HepG2 (cell line): ENCODE measurements around the gene STK24. TPM values are rescaled to one million over a fixed set of nuclear protein-coding genes. Genes with fewer than 3 reads are reported as not detected.

ENCODE experiments used
- ATAC-seq: fragments of 200-7000 bp; cut with Tn5 transposase; 3 replicates; pipeline ENCODE4 v1.9.1; 2020; ENCODE audit warnings: mild to moderate bottlenecking, moderate library complexity
- BruUV-seq: library from RNA; stranded (reverse); fragments of 400-500 nt; replicated peaks from 2 replicates; lab custom pipeline; 2021; lab: Mats Ljungman, UMichigan
- CTCF ChIA-PET: fragments of 300-600 bp; formaldehyde crosslinking; extraction: SDS; loops from one replicate; lab custom pipeline; 2021; ENCODE audit warnings: low total read pairs, inconsistent platforms, low intra/inter-chr PET ratio; lab: Yijun Ruan, JAX
- POLR2A ChIA-PET: fragments of 350-600 bp; sonication (Branson Sonifier 250); formaldehyde crosslinking; loops from one replicate; lab custom pipeline; 2020; ENCODE audit warnings: antibody characterized with exemption, inconsistent platforms; lab: Yijun Ruan, JAX
- DNase-seq: peaks from one replicate; pipeline ENCODE4 v3.0.0-alpha.2; 2015; ENCODE audit warnings: low spot score
- FAIRE-seq: peaks from 3 replicates; lab custom pipeline; 2011; peaks lifted over from hg19 to GRCh38; lab: Jason Lieb, UNC
- H2AFZ ChIP-seq: one replicate; pipeline ENCODE4 v1.6.1; 2011; ENCODE audit warnings: low read length, inconsistent platforms
- H3K27ac ChIP-seq: fragments of 300-600 bp; 3 replicates; pipeline ENCODE4 v1.8.0; 2011; ENCODE audit warnings: mixed run types, mild to moderate bottlenecking, mixed read lengths, low read length, inconsistent platforms; ENCODE audit not compliant: insufficient read depth; ENCODE audit errors: extremely low read length
- H3K27me3 ChIP-seq, 2 experiments: fragments of 200-600 bp in 1 of 2; 2 replicates in 1 of 2; 3 replicates in 1 of 2; pipeline versions ENCODE4 v1.6.0 to v1.8.0; 2011; ENCODE audit warnings: low read length in 2 of 2, mild to moderate bottlenecking in 2 of 2, moderate library complexity in 2 of 2, inconsistent platforms in 1 of 2; ENCODE audit not compliant: insufficient read depth in 2 of 2, control insufficient read depth in 1 of 2
- H3K36me3 ChIP-seq, 2 experiments: fragments of 200-600 bp in 1 of 2; replicated peaks in 1 of 2; 2 replicates in 1 of 2; 3 replicates in 1 of 2; pipeline versions ENCODE4 v1.5.1 to v1.8.0; 2011; ENCODE audit warnings: low read length in 2 of 2, inconsistent platforms in 1 of 2; ENCODE audit not compliant: insufficient read depth in 2 of 2, control insufficient read depth in 1 of 2
- H3K4me1 ChIP-seq: 2 replicates; pipeline ENCODE4 v1.5.1; 2012; ENCODE audit warnings: low read length, inconsistent platforms; ENCODE audit not compliant: insufficient read depth
- H3K4me2 ChIP-seq: 2 replicates; pipeline ENCODE4 v1.6.0; 2011; ENCODE audit warnings: low read depth, low read length, inconsistent platforms
- H3K4me3 ChIP-seq, 3 experiments: fragments of 200-600 bp in 1 of 3; sonication (generic), shearing (Covaris generic) in 1 of 3; replicated peaks in 1 of 3; 2 replicates each; pipeline ENCODE4 v1.5.1; 2011 to 2016; ENCODE audit warnings: low read length in 3 of 3, inconsistent platforms in 2 of 3, low read depth in 2 of 3, mild to moderate bottlenecking in 2 of 3, control low read depth in 1 of 3, mixed read lengths in 1 of 3; ENCODE audit not compliant: insufficient read depth in 1 of 3
- H3K79me2 ChIP-seq: one replicate; pipeline ENCODE4 v1.6.1; 2011; ENCODE audit warnings: low read length, inconsistent platforms; ENCODE audit not compliant: insufficient read depth
- H3K9ac ChIP-seq: 2 replicates; pipeline ENCODE4 v1.6.0; 2011; ENCODE audit warnings: mild to moderate bottlenecking, low read depth, low read length, inconsistent platforms; ENCODE audit not compliant: insufficient read depth
- H3K9me3 ChIP-seq: 2 replicates; pipeline ENCODE4 v1.5.1; 2012; ENCODE audit warnings: mild to moderate bottlenecking, low read length
- H4K20me1 ChIP-seq: 2 replicates; pipeline ENCODE4 v1.6.0; 2011; ENCODE audit warnings: inconsistent platforms, mild to moderate bottlenecking, low read length, moderate library complexity; ENCODE audit not compliant: insufficient read depth
- AGO2 ChIP-seq: fragments of 200-400 bp; formaldehyde crosslinking; optimal IDR thresholded peaks from 2 replicates; pipeline ENCODE3; 2017; ENCODE audit warnings: mild to moderate bottlenecking, low read depth, low read length, moderate library complexity
- AKAP8 ChIP-seq: sonication (generic); formaldehyde crosslinking; IDR thresholded peaks from 2 replicates; pipeline ENCODE4 v1.5.1; 2020; ENCODE audit warnings: mild to moderate bottlenecking, missing genetic modification reagents
- CERS6 ChIP-seq: sonication (generic); formaldehyde crosslinking; IDR thresholded peaks from 2 replicates; pipeline ENCODE4 v1.5.0; 2020; ENCODE audit warnings: missing genetic modification reagents
- FOXP1 ChIP-seq, 2 experiments: fragments of 450-650 bp in 1 of 2; IDR thresholded peaks; 2 replicates each; pipeline ENCODE4 v1.6.1; 2017 to 2018; ENCODE audit warnings: antibody characterized with exemption in 1 of 2
- KLF9 ChIP-seq: IDR thresholded peaks from 2 replicates; pipeline ENCODE4 v1.6.1; 2016; ENCODE audit warnings: low read depth
- MLLT10 ChIP-seq: sonication (generic); formaldehyde crosslinking; IDR thresholded peaks from 2 replicates; pipeline ENCODE4 v1.4.0; 2020; ENCODE audit warnings: missing genetic modification reagents
- PAF1 ChIP-seq: IDR thresholded peaks from 2 replicates; pipeline ENCODE4 v1.6.1; 2016; ENCODE audit warnings: missing genetic modification reagents, missing compliant biosample characterization
- PBX2 ChIP-seq: IDR thresholded peaks from 2 replicates; pipeline ENCODE4 v1.6.1; 2016; ENCODE audit warnings: control low read depth
- POLR2AphosphoS5 ChIP-seq: IDR thresholded peaks from 2 replicates; pipeline ENCODE4 v1.6.1; 2012; ENCODE audit warnings: low read depth, low read length
- SIN3A ChIP-seq: IDR thresholded peaks from 2 replicates; pipeline ENCODE4 v1.6.1; 2011; ENCODE audit warnings: low read depth, mild to moderate bottlenecking, control low read depth, low read length, borderline replicate concordance
- ZFP1 ChIP-seq: IDR thresholded peaks from 2 replicates; pipeline ENCODE4 v1.6.1; 2016
- ZNF224 ChIP-seq: sonication (generic); formaldehyde crosslinking; IDR thresholded peaks from 2 replicates; pipeline ENCODE4 v1.5.0; 2020; ENCODE audit warnings: mild to moderate bottlenecking, missing genetic modification reagents
- ZNF251 ChIP-seq: sonication (generic); formaldehyde crosslinking; IDR thresholded peaks from 2 replicates; pipeline ENCODE4 v1.9.0; 2021; ENCODE audit warnings: mild to moderate bottlenecking, missing genetic modification reagents
- ZNF468 ChIP-seq: sonication (generic); formaldehyde crosslinking; IDR thresholded peaks from 2 replicates; pipeline ENCODE4 v1.8.0; 2022; ENCODE audit warnings: mild to moderate bottlenecking, moderate library complexity, missing genetic modification reagents
- ZNF513 ChIP-seq: sonication (generic); formaldehyde crosslinking; conservative IDR thresholded peaks from 2 replicates; pipeline ENCODE4 v1.5.0; 2020; ENCODE audit warnings: missing genetic modification reagents
- ZSCAN20 ChIP-seq: sonication (generic); formaldehyde crosslinking; IDR thresholded peaks from 2 replicates; pipeline ENCODE4 v1.4.0; 2020; ENCODE audit warnings: missing genetic modification reagents, mild to moderate bottlenecking, borderline replicate concordance
- WGBS: methylation state at CpG from one replicate; pipeline ENCODE4 v1.1.6; 2017; ENCODE audit warnings: low lambda C conversion rate; 5-methylcytosine and 5-hydroxymethylcytosine counted together
- in situ Hi-C: cut with HindIII; loops from 2 replicates; pipeline ENCODE4 v1.10.0; 2017; ENCODE audit warnings: low pct_unique_long_range_greater_than_20kb; ENCODE audit not compliant: extremely low pct_ligation_motif_present
- intact Hi-C: fragments of 100-400 bp; cut with micrococcal nuclease; formaldehyde crosslinking; loops from one replicate; pipeline ENCODE4 v1.10.0; 2022; ENCODE audit not compliant: unreplicated experiment
- polyA plus RNA-seq, 8 experiments: library from polyadenylated mRNA; depleted of rRNA in 3 of 8; stranded (reverse) in 7 of 8; unstranded in 1 of 8; fragments of >200 nt; fragmentation: Illumina TruSeq in 4 of 8; extraction: Trizol in 4 of 8; gene quantifications; 2 replicates each; pipeline versions ENCODE4 v1.2.1 to v1.2.3, GENCODE V29; 2011 to 2016; ENCODE audit warnings: low read depth in 4 of 8, missing spikeins in 1 of 8, mixed read lengths in 1 of 8; ENCODE audit not compliant: insufficient read depth in 1 of 8
- total RNA-seq, 5 experiments: library from RNA; depleted of rRNA; stranded (reverse); fragments of >200 nt; fragmentation: Illumina TruSeq; extraction: Trizol; gene quantifications; 2 replicates each; pipeline ENCODE4 v1.2.3, GENCODE V29; 2016; ENCODE audit warnings: low read depth in 1 of 5
- TF ChIP-seq, protein P1 (sequence below): sonication (generic); formaldehyde crosslinking; IDR thresholded peaks from 2 replicates; pipeline ENCODE4 v1.5.0; 2020; ENCODE audit warnings: missing genetic modification reagents, mild to moderate bottlenecking, borderline replicate concordance
- TF ChIP-seq, protein P2 (sequence below): sonication (generic); formaldehyde crosslinking; IDR thresholded peaks from 2 replicates; pipeline ENCODE4 v1.4.0; 2020; ENCODE audit warnings: mild to moderate bottlenecking, missing genetic modification reagents

The STK24 gene
- total and polyA plus RNA-seq, 2 of the 13 experiments (the other 11 are each of a cell fraction or from before 2014, with no cell fraction given): 51.3 to 73.0 TPM

DNA sequence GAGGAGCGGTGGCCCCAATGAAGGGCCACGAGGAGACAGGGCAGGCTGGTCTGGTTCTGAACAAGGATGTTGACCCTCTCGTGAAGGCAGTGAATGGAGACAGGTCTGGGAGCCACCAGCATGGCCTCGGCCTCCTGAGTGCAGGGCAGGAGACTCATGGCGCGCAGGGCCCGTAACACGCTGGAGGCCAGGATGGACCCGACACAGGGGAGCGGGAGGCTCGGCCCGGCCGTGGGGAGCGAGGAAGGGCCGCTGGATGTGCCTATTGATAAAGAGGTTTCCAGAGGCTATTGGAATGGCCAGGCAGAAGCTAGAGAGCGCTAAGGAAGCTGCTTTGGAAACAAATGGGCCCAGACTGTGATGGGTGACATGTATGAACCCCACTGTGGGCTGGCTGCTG lies 132.5 kb downstream of the STK24 start (continued):
- no peak for TF ChIP-seq PBX2 (CRISPR knock-in tag)
- no peak for TF ChIP-seq CERS6
- no peak for TF ChIP-seq KLF9 (CRISPR knock-in tag)
- no peak for TF ChIP-seq ZNF251 (CRISPR knock-in tag)
- no peak for TF ChIP-seq ZNF513 (CRISPR knock-in tag)
- no peak for TF ChIP-seq SIN3A
- TF ChIP-seq ZSCAN20 (CRISPR knock-in tag): no peak
- TF ChIP-seq, all 625 proteins: peak for 3

DNA sequence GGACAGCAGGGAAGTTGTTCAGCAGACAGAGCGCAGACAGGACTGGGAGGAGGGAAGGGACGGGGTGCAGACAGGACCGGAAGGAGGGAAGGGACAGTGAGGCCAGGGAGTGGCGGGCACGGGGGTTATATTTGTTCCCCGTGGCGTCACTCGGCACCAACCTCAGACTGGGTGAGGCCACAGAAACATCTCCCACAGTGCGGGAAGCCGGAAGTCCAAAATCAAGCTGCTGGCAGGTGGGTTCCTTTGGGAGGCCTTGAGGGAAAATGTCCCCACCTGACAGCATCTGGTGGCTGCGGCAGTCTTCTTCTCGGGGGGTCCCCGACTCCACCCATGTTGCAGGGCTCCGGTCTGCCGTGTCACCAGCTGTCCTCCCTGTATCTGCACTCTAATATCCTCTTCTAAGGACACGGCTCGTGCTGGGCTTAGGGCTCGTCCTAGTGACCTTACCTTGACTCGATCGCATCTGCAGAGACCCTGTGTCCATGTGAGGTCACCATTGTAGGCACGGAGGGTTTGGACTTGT lies 133.0 kb downstream of the STK24 start:
- Histone ChIP-seq H2AFZ (no peak overlapping the region), H3K79me2 (no peaks in the 10 kb centered on the region), H3K4me3 (no peak overlapping the region), H3K27ac (no peak overlapping the region), H4K20me1 (peaks cover 22% of the 10 kb centered on the region), H3K27me3 (no peaks in the 10 kb centered on the region), H3K36me3 (peaks cover 47 to 82% of the 10 kb centered on the region in 2 experiments), H3K4me2 (no peak overlapping the region), H3K4me1 (no peaks in the 10 kb centered on the region), H3K9ac (no peak overlapping the region), H3K9me3 (no peaks in the 10 kb centered on the region)
- no TSS peak for BruUV-seq
- TF ChIP-seq, protein P1, sequence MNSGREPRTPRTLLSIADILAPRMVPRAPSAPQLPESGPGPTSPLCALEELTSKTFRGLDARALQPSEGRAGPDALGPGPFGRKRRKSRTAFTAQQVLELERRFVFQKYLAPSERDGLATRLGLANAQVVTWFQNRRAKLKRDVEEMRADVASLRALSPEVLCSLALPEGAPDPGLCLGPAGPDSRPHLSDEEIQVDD (CRISPR knock-in tag): no peak
- no peak for TF ChIP-seq ZFP1 (CRISPR knock-in tag)
- peak; percentile 78 for TF ChIP-seq AGO2
- TF ChIP-seq MLLT10 (CRISPR knock-in tag): no peak
- no peak for TF ChIP-seq FOXP1 (IDR thresholded peaks at IDR 0.05)
- TF ChIP-seq FOXP1 (CRISPR knock-in tag; IDR thresholded peaks at IDR 0.05): no peak
- TF ChIP-seq ZNF224 (CRISPR knock-in tag): no peak
- TF ChIP-seq PAF1 (CRISPR knock-in tag): 0 out of 2 replicates have a peak, but pooled peaks have one; percentile 35
- TF ChIP-seq ZNF468 (CRISPR knock-in tag): no peak
- TF ChIP-seq POLR2AphosphoS5: 0 out of 2 replicates have a peak, but pooled peaks have one; percentile 13
- TF ChIP-seq AKAP8 (CRISPR knock-in tag): peak; percentile 13; the same call in 1 of the 2 replicates
- TF ChIP-seq, protein P2, sequence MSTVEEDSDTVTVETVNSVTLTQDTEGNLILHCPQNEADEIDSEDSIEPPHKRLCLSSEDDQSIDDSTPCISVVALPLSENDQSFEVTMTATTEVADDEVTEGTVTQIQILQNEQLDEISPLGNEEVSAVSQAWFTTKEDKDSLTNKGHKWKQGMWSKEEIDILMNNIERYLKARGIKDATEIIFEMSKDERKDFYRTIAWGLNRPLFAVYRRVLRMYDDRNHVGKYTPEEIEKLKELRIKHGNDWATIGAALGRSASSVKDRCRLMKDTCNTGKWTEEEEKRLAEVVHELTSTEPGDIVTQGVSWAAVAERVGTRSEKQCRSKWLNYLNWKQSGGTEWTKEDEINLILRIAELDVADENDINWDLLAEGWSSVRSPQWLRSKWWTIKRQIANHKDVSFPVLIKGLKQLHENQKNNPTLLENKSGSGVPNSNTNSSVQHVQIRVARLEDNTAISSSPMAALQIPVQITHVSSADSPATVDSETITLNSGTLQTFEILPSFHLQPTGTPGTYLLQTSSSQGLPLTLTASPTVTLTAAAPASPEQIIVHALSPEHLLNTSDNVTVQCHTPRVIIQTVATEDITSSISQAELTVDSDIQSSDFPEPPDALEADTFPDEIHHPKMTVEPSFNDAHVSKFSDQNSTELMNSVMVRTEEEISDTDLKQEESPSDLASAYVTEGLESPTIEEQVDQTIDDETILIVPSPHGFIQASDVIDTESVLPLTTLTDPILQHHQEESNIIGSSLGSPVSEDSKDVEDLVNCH (CRISPR knock-in tag): no peak
- intact Hi-C loops: no loop called here
- FAIRE-seq (no peak), DNase-seq (no peak), ATAC-seq (no peak)
- WGBS: 94% methylated on average over 21 of the region's 21 CpGs
- POLR2A ChIA-PET: no interaction called here
- in situ Hi-C loops: loop anchor here (10.0 to 25.0 kb wide), 2 partner anchors 211 to 582 kb away; no protein-coding TSS in a partner anchor
- CTCF ChIA-PET: no interaction called here
